Measurements from ENCODE around the gene ATXN7L3. TPM values are rescaled to one million over a fixed set of nuclear protein-coding genes. Genes with fewer than 3 reads are reported as not detected.
A peak's percentile ranks its signal among the peaks of the same experiment; 100 is the strongest.

The ATXN7L3 gene
- total and polyA plus RNA-seq, 2 donors (not counting 3 experiments of a cell fraction or from before 2014, with no cell fraction given): 61.3 to 82.5 TPM

DNA sequence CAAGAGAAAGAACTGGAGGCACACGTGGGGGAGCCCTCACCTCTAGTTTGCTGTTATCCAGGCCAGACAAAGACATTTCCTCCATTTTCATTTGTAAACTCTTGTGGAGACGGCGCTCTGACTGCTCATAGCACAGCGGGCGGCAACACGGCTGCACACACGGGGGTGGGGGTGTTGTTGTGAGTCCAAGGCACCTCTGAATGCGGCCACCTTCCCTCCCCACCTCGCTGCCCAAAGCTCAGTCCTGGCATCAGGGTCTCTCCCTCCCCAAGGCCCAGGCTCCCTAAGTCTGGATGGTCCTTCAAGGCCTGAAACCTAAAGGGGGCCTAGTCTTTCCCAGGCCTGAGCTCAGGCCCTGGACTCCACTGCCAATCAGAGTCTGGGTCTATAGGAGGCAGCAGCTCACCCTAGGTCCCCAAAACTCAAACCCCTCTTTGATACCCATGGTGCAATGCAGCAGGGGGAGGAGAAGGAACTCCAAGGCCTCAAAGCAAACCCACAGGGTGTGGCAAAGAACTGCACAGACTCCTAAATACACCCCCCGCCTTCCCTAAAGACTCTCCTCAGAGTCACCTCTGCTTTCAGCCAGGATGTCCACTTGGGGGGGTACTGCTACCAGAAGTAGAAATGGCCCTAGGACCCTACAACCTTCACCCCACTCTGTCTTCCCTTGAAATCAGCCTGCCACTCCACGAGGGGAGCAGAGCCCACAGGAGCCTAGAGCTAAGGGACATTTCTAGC lies 1.5 kb downstream of the ATXN7L3 start:
- H3K9ac ChIP-seq (replicated peaks; ENCODE audit: extremely low read depth, insufficient read depth, low read length): peak overlapping the region; percentile 83
- H3K9me1 ChIP-seq (replicated peaks; ENCODE audit: control insufficient read depth, extremely low read depth, insufficient read depth, low read length): no peaks in the 10 kb centered on the region
- FAIRE-seq: peak; percentile 62
- dilution Hi-C loops (cut with MboI; ENCODE audit: extremely low pct_ligation_motif_present, low sequenced_read_pairs) (no loop called here), intact Hi-C loops (cut with micrococcal nuclease) (loop anchor here (1.0 kb wide), 1 partner anchor 11 kb away; no protein-coding TSS in a partner anchor)
- no peaks in the 10 kb centered on the region for H3K27me3 ChIP-seq (ENCODE audit: control insufficient read depth in 2 of 2, insufficient read depth in 2 of 2, low read length in 2 of 2)
- H3K9me3 ChIP-seq (replicated peaks; ENCODE audit: control insufficient read depth, insufficient read depth, low read length): no peaks in the 10 kb centered on the region
- TSS peak; percentile 39 for BruUV-seq (replicated peaks)
- H3K27ac ChIP-seq (ENCODE audit: insufficient read depth, low read depth, low read length): peak overlapping the region; percentile 67
- peaks cover 11 to 35% of the 10 kb centered on the region in 2 experiments for H3K36me3 ChIP-seq (ENCODE audit: control insufficient read depth in 2 of 2, extremely low read depth in 1 of 2, insufficient read depth in 2 of 2, low read length in 2 of 2)
- DNase-seq (ENCODE audit: low read depth, low spot score): peak; percentile 30
- peak overlapping the region; percentile 68 to 94 (median 88) for H3K4me3 ChIP-seq (replicated peaks in 1 of 3; ENCODE audit: insufficient read depth in 1 of 3, low read depth in 1 of 3, low read length in 3 of 3)
- H3K79me2 ChIP-seq (ENCODE audit: control insufficient read depth, insufficient read depth, low read length): peaks cover 23% of the 10 kb centered on the region
- TF ChIP-seq GATA2 (IDR thresholded peaks at IDR 0.05; ENCODE audit: insufficient read depth, insufficient read length, low read depth, low read length): no peak
- TF ChIP-seq, protein P1, sequence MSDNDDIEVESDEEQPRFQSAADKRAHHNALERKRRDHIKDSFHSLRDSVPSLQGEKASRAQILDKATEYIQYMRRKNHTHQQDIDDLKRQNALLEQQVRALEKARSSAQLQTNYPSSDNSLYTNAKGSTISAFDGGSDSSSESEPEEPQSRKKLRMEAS (IDR thresholded peaks at IDR 0.05; ENCODE audit: insufficient read depth, insufficient read length): no peak
- TF ChIP-seq POLR2AphosphoS5 (IDR thresholded peaks at IDR 0.05; ENCODE audit: insufficient read depth, low read depth, low read length): no peak
- H3K4me1 ChIP-seq (ENCODE audit: control insufficient read depth, extremely low read depth, insufficient read depth, low read length): peaks cover 18% of the 10 kb centered on the region
- peak overlapping the region; percentile 71 for H3K4me2 ChIP-seq (ENCODE audit: insufficient read depth, low read length)
- no peaks in the 10 kb centered on the region for H4K20me1 ChIP-seq (replicated peaks; ENCODE audit: control insufficient read depth, extremely low read depth, insufficient read depth, low read length)
- no peak overlapping the region for H2AFZ ChIP-seq (ENCODE audit: low read depth, low read length)
- ChIA-PET POLR2A (interaction anchor here (1.0 kb wide), 1 partner anchor 12 kb away, joined by 3 read pairs; the partner anchor contains the start of gene TMUB2), CTCF (interaction anchor here (1.0 to 1.4 kb wide), 4 partner anchors 12 to 325 kb away, joined by 3 to 7 read pairs (median 3); partner anchors contain the start of gene TMUB2)

DNA sequence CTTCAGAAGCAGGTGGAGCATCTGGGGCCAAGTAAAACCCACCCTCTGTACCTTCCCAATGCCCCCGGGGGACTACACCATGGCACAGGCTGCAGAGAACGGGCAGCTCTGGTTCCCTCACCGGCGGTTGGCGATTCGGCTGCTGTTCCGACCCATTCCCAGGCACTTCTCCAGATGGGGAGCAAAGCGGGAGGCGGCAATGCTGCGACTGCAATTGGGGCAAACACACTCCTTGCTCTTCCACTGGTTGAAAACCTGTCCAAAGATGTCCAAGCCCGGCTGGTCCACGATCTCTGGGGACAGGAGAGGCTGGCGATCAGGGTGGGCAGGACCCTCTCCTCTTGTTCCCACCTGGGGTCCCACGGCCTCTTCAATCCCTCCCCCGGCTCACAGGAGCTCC lies 2.6 kb downstream of the ATXN7L3 start:
- peaks cover 11 to 35% of the 10 kb centered on the region in 2 experiments for H3K36me3 ChIP-seq (ENCODE audit: control insufficient read depth in 2 of 2, extremely low read depth in 1 of 2, insufficient read depth in 2 of 2, low read length in 2 of 2)
- no peaks in the 10 kb centered on the region for H3K9me1 ChIP-seq (replicated peaks; ENCODE audit: control insufficient read depth, extremely low read depth, insufficient read depth, low read length)
- peaks cover 18% of the 10 kb centered on the region for H3K4me1 ChIP-seq (ENCODE audit: control insufficient read depth, extremely low read depth, insufficient read depth, low read length)
- BruUV-seq (replicated peaks): no TSS peak
- ChIA-PET CTCF (interaction anchor here (1.4 kb wide), 1 partner anchor 13 kb away, joined by 7 read pairs; no protein-coding TSS in a partner anchor), POLR2A (no interaction called here)
- DNase-seq (ENCODE audit: low read depth, low spot score): no peak
- no peaks in the 10 kb centered on the region for H4K20me1 ChIP-seq (replicated peaks; ENCODE audit: control insufficient read depth, extremely low read depth, insufficient read depth, low read length)
- TF ChIP-seq POLR2AphosphoS5 (IDR thresholded peaks at IDR 0.05; ENCODE audit: insufficient read depth, low read depth, low read length): no peak
- no peak for TF ChIP-seq CTCF (IDR thresholded peaks at IDR 0.05; ENCODE audit: extremely low read depth in 1 of 2, insufficient read depth in 1 of 2, low read depth in 1 of 2, low read length in 2 of 2)
- TF ChIP-seq MYC (IDR thresholded peaks at IDR 0.05; ENCODE audit: low read depth, low read length): no peak
- TF ChIP-seq EZH2 (IDR thresholded peaks at IDR 0.05; ENCODE audit: borderline replicate concordance, low read depth, low read length, severe bottlenecking): no peak
- no peak for TF ChIP-seq FOS (IDR thresholded peaks at IDR 0.05; ENCODE audit: borderline replicate concordance, insufficient read depth, low read length)
- no peak for TF ChIP-seq JUN (IDR thresholded peaks at IDR 0.05; ENCODE audit: borderline replicate concordance, insufficient read depth, insufficient read length, low read depth)
- TF ChIP-seq POLR2A (IDR thresholded peaks at IDR 0.05; ENCODE audit: low read depth, low read length): no peak
- TF ChIP-seq, protein P1 (IDR thresholded peaks at IDR 0.05; ENCODE audit: insufficient read depth, insufficient read length): no peak
- TF ChIP-seq GATA2 (IDR thresholded peaks at IDR 0.05; ENCODE audit: insufficient read depth, insufficient read length, low read depth, low read length): no peak
- intact Hi-C loops (cut with micrococcal nuclease): no loop called here
- no peaks in the 10 kb centered on the region for H3K9me3 ChIP-seq (replicated peaks; ENCODE audit: control insufficient read depth, insufficient read depth, low read length)
- dilution Hi-C loops (cut with MboI; ENCODE audit: extremely low pct_ligation_motif_present, low sequenced_read_pairs): no loop called here
- no peak overlapping the region for H3K4me3 ChIP-seq (replicated peaks in 1 of 3; ENCODE audit: insufficient read depth in 1 of 3, low read depth in 1 of 3, low read length in 3 of 3)
- H3K79me2 ChIP-seq (ENCODE audit: control insufficient read depth, insufficient read depth, low read length): peaks cover 23% of the 10 kb centered on the region
- H3K4me2 ChIP-seq (ENCODE audit: insufficient read depth, low read length): no peak overlapping the region
- H3K9ac ChIP-seq (replicated peaks; ENCODE audit: extremely low read depth, insufficient read depth, low read length): no peak overlapping the region
- H2AFZ ChIP-seq (ENCODE audit: low read depth, low read length): no peak overlapping the region
- no peaks in the 10 kb centered on the region for H3K27me3 ChIP-seq (ENCODE audit: control insufficient read depth in 2 of 2, insufficient read depth in 2 of 2, low read length in 2 of 2)
- H3K27ac ChIP-seq (ENCODE audit: insufficient read depth, low read depth, low read length): no peak overlapping the region
- no peak for FAIRE-seq

Measured in endothelial cell of umbilical vein (primary cell).